Activated CD8-positive, alpha-beta memory T cell treated with anti-CD3 and anti-CD28 coated beads, Interleukin-2, amount 50 U/mL, for 48 hours (primary cell): ENCODE results near the gene CCDC170.

ENCODE experiments used
- DNase-seq: peaks from one replicate; pipeline ENCODE4 v3.0.0-alpha.2; 2020

Gene CCDC170

DNA sequence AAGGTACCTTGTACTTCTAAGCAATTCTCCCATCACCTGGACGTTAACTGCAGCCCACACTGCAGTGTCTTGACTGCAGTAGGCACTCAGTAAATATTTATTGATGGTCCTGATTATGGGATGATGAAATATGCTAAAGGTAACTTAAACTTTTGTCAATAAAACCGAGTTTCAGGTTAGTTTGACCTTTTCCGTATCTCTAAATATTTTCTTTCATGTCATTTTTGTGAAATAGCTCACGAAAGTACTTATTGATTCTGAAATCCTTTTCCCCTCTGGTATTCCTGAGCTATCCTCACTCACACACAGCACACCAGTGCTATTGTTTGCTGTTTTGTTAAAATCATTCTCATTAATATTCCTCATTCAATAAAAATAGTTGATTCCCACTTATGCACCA lies 164.3 kb downstream of the CCDC170 start:
- DNase-seq: no peak

DNA sequence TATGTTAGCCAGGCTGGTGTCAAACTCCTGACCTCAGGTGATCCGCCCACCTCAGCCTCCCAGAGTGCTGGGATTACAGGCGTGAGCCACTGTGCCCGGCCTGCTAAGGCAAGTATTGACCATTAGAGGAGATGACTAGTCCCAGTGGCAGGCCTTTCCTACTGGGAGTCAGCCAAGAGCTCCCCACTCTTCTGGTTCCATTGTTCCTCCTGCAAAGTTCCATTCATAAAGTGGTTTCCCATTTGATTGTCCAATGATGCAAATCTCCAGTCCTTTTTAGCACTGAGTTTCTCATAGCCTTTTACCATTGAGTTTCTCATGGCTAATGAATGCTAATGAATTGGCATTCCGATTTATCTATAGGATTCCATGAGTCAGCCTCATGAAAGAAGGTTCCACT lies 165.4 kb downstream of the CCDC170 start:
- DNase-seq: no peak

DNA sequence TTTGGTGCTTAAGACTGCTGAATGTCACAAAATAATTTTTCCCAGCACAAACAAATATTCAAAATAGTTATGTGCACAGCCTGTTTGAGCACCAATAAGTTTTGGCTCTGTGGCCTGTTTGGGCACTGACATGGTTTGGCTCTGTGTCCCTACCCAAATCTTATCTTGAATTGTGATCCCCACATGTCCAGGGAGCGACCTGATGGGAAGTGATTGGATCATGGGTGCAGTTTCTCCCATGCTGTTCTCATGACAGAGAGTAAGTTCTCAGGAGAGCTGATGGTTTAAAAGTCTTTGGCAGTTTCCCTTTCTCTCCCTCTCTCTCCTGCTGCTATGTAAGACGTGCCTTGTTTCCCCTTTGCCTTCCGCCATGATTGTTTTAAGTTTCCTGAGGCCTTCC lies 167.7 kb downstream of the CCDC170 start:
- DNase-seq: no peak

DNA sequence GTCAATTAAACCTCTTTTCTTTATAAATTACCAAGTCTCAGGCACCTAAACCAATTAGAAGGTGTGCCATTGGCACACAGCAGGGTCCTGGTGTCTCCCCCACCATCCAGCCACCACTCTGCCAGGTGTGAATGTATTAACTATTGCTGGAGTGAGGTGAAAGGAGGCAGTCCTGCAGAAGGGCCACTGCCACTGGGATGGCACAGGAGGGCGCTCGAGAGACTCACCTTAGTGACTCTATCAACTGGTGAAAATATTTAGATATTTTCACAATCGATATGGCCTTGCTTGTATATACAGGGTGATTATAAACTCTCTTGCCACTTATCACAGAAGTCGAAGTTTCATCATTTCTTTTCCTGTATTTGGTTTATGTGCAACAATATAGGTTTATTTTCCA lies 168.1 kb downstream of the CCDC170 start:
- DNase-seq: no peak

DNA sequence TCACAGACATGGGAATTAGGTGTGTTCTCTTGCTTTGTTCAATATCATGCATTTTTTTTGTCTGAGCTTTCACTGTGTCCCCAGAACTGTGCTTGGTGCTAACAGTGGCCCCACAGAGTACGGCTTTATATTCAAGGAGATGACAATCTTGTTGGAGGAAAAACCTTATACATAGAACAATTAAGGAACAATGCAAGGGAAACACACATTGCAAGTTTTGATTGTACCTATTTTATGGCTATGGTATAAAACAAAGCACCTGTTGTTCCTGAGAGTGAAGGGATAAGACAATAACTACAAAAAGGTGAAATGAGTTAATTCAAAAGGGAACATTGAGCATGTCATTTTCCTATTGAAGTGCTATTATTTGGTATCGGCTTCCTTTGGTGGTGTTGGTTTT lies 169.7 kb downstream of the CCDC170 start:
- DNase-seq: no peak

DNA sequence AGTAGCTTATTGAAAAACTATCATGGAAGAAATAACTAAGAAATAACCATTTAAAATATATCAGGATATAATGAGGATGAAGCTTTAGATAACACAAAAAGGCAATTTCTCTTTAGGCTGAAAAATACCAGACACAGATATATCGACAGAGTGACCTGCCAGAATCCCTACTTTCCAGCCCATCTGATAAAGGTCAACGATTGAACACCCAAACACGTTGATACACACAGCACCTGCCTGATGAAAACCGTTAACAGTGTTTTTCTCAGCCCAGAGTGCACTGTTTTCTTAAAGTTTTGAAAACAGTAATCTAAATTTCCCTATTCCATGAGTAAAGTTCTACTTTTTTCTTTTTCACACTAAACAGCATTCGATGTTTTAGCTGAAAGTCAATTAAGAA lies 170.6 kb downstream of the CCDC170 start:
- DNase-seq: no peak

DNA sequence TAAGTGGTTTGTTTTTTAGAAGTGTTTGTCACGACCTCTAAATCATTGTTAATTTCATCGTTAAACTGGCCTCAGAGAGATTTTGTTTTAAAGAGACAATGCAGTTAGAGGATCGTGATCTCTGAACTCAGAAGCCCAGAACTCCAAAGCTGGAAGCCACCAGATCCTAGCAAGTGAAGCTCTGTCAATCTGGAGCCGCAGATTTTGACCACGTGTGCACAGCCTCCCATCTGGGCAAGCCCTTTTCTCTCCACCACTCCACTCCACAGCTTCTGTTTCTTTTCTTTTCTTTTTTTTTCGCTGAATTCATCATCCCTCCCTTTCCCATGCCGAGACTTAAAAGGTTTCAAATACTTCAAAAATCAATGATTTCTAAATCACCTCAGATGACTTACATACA lies 171.5 kb downstream of the CCDC170 start:
- DNase-seq: no peak

DNA sequence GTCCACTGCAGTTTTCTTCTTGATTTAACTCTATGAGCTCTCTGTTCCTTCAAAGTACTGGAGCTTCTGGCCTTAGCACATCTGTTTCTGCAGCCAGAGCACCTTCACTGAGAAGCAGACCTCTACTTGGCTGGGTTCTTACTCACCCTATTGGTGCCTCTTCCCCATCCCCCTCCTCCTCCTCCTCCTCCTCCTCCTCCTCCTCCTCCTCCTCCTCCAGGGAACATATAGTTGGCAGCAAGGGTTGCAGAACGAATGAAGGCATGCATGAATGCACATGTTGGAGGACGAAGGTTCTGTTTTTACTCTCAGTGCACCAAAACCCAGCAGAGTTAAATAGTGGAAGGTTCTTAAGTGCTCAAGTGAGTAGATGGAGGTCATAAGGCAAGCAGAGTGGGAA lies 172.7 kb downstream of the CCDC170 start:
- DNase-seq: no peak

DNA sequence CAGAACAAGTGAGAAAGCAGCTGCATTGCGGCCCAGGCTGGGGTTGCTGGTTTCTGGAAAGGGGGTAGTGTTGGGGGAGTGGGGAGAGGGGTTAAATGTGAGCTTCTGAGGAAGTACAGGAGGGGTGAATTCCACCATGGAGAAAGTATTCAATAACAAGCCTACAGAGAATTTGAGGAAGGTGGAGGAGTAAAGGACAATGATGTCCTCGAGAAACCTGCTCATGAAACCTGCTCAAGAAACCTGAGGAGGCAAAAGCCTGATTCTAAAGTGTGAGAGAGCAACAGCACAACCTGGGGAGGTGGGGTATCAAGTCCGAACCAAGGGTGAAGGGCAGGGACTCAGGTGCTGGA lies 175.4 kb downstream of the CCDC170 start:
- no peak for DNase-seq

DNA sequence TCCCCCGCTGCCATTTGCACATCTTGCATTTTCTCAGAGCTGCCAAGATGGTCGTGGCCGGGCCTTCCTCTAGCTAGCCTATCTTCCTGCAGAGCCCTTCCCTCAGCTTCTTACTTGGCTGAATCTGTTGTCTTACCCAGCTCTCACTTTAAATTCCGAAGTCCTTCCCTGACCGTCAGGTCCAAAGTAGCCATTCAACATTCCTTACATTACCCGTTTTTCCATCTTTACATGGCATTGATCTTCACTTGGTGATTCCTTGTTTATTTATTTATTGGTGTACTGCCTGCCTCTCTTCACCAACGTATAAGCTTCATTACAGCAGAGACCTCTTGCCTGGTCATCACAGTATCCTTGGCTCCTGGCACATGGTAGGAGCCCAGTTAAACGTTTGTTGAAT lies 176.3 kb downstream of the CCDC170 start:
- DNase-seq: no peak
